GM19351 (cell line): ENCODE measurements around the gene MTHFR.

Experiments used
- ATAC-seq: cut with Tn5 transposase; IDR thresholded peaks from one replicate; pipeline ENCODE4 v1.9.1; 2021; ENCODE audit warnings: mild to moderate bottlenecking, moderate library complexity; ENCODE audit not compliant: unreplicated experiment

Gene MTHFR

DNA sequence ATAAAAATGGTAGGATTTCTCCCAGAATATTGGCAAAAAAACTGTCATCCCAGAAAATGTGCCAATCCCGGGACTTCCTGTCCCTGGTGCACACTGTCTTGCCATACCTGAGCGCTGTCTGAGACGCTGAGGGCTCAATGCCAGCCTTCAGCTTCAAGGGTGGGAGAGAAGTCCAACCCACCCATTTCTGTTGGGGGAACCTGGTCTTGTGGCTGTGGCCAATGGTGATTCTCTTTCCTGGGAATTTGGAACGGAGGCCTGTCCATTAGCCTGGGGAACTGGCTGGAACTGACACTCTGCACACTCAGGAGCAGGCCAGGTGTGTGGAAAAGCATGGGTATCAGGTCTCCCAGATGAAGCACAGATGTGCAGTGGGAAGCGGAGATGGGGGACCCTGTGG is 6.7 kb downstream of the MTHFR start:
- ATAC-seq, result no peak

DNA sequence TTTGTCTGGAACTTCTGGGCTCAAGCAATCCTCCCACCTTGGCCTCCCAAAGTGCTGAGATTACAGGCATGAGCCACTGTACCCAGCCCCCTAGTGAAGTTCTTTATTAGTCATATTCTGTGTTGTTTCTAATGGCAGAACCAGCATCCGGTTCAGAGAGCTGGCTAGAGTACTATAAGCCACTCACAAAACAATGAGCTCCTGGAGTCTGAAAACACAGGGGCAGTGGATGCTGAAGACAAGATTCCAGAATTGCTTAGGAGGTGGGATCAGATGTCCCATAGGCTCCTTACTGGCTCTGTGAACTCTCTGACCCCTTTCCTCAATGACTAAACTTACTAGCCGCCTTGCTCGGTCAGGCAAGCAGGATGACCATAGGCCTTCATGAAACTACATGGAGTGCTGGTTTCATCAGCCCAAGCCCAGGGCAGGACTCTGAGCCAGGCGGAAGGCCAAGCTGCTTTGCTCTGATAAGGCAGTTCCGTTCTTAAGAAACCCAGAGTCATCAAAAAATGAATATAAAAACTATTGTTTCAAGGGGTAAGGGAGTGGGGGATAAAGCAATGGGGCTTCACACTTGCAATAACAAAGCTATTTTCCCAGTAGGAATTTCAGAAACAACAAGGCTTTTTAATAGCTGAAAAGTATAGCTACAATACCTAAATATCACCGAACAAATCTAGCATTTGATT is 8.1 kb downstream of the MTHFR start:
- no peak for ATAC-seq

DNA sequence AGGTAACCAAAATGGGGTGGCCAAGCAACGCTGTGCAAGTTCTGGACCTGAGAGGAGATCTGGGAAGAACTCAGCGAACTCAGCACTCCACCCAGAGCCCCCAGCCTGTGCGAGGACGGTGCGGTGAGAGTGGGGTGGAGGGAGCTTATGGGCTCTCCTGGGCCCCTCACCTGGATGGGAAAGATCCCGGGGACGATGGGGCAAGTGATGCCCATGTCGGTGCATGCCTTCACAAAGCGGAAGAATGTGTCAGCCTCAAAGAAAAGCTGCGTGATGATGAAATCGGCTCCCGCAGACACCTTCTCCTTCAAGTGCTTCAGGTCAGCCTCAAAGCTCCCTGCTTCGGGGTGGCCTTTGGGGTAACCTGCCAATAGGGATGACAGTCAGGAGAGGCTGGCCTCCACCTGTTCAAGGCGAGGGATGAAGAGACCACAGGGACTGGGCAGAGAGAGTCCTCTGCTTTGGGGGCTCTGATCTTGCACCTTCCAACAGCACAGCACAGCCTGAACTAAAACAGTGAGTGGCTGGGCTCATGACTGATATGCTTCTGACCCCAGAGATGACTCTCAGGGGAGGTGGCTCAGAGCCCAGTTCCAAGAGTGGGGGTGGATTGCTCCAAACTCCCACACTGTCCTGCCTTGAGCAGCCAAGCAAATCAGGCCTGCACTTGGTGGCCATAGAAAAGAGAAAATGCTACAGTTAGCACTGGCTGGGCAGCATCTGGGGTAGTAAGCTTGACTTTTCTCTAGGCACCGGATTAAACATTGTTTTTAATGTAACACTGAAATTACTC is 9.5 kb downstream of the MTHFR start:
- ATAC-seq, result no peak

DNA sequence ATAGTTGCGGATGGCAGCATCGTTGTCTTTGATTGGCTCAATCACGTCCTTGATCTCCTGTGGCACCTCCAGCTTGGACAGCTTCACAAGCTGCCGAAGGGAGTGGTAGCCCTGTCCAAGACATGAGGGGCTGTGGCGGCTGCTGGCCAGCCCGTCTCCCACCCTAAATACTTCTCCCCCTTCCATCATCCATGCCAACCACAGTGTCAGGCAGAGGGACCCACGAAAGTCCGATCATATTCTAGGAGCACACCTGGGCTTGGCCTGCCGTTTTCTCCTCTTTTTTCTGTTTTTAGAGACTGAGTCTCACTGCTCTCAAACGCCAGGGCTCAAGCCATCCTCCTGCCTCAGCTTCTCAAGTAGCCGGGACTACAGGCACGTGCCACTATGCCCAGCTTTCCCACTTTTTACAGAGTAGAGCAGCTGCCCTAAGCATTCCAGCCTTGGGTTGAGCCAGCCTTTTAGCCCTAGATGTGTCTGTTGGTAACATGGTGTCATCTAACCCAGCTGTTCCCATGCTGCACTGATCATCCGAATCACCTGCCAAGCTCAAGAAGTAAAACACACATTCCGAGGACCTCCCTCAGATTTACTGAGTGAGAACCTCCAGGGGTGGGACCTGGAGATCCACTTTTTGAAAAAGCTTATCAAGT is 10.4 kb downstream of the MTHFR start:
- ATAC-seq, result no peak

DNA sequence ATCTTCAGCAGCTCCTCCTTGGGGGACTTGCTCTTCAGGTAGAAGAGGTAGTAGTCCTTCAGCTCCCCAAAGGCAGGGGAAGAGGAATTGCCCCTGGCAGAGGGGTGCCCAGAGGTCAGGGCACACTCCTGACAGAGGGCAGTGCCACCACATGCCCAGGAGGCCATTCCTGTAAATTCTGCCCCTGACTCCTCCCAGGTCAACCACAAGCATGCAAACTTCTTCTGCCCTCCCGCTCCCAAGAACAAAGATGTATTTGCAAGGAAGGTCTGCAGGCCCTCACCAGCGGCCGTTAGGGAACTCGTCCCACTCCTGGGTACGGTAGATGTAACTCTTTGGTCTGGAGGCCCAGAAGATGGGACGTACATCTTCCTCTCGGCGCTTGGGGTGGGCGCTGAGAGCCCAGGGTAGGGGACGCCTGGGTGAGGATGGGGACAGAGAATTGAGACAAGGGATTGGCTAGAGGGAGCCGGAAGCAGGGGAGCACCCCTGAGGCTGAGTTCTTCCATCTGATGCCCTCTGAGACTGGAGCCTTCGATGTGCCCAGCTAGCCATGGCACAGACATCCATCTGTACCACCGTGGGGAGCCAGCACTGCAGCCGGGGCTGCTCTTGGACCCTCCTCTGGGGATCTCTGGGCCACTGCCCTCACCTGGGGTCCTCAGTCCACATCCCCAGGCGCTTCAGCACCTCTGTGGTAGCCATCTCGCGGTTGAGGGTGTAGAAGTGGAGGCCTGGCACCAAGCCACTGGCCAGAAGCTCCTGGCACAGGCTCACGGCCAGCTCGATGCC is 11.1 kb downstream of the MTHFR start:
- ATAC-seq, result no peak

DNA sequence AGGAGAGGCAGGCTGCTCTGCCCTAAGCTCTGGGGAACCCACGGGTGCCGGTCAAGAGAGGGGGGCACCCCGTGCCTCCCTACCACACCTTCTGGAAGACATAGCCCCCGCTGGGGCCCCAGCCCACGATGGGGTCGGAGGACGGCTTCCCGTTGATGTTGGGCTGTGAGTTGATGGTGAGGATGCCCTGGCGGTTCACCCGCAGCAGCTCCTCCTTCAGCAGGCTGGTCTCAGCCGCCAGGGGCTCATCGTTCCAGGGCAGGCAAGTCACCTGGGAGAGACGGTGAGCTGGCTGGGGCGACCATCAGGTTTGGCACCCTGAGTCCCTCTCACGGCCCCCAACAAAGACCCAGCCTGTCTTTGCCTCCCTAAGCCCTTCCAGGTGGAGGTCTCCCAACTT is 11.9 kb downstream of the MTHFR start:
- ATAC-seq, result no peak

DNA sequence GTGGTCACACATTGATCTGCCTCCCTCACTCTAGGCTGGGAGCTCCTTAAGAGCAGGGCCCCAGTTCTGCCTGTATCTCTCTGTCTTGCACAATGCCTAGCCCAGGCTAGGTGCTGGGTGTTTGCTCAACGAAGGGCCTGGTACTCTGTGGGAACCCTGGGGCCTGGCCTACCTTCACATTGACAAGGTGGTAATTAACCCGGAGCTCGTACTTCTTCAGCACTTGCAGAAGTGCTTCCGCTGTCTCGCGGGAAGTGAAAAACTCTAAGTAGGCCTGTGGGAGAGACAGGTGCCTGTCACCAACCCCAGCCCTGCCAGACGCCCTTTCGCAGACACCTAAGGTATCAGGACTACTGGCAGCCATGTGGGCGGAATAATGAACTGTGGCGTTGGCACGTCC is 13.7 kb downstream of the MTHFR start:
- no peak for ATAC-seq

DNA sequence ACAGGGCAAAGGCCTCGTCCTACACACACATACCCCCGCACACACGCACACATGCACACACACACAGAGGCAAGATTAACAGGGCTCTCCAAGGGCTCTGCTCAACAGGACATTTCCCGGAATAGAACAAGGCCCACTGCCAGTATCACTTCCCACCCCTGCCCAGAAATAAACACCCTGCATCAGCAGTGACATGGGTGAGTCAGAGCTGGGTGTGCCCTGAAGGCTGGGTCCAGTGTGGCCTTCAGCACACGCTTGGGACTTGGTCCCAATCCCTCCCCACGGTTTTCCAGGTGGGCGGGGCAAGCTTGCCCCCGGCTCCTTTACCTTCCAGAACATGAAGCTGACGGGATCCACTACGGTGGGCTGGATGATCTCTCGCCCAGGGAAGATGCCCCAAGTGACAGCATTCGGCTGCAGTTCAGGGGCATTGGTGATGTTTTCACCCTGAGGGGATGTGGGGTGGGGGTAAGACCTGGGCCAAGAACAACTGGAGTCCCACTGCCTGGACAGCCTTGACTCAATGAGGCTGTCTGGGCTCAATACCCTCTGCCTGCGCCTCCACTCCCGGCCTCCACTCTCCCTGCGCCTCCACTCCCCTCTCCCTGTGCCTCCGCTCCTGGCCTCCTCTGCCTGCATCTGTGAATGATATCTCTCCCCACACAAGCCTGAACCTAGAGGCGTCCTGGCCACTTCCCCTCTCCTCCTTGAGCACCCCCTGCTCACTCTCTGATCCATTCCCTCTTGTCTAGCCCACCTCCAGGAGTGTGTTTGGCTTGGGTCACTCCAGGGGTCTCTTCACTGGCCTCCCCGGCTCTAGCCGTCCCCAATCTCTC is 14.7 kb downstream of the MTHFR start:
- ATAC-seq, result no peak

DNA sequence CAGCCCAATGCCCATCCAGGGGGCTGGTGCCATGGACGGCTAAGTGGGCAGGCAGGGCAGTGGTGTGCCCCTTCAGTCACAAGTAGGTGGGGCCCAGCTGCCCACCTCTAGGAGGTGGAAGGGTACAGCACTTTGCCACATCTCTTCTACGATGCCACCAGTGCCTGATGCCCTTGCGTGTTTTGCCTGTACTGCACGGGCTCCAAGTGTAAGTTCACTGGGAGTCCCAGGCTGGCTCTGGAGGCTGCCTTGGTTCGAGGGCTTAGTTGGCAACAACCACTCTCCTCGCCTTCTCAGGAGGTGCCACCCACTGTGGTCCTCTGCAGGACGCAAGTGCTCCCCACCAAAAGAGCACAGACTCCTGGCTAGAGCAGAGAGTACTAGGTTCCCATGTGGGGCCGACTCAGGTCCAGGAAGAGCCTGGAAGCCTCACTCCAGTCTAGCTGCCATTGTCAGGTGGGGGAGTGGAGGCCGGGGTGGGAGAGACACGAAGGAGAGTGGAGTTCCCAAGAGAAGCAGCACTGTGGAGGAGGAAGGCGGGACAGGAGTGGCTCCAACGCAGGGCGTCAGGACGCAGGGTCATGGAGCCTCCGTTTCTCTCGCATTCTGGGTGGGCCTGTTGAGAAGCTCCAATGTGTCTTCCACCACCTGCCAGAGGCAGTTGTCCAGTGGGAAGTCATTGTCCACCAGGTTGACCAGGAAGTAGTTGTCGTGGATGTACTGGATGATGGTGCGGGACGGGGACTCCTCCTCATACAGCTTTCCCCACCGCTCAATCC is 15.5 kb downstream of the MTHFR start:
- no peak for ATAC-seq

DNA sequence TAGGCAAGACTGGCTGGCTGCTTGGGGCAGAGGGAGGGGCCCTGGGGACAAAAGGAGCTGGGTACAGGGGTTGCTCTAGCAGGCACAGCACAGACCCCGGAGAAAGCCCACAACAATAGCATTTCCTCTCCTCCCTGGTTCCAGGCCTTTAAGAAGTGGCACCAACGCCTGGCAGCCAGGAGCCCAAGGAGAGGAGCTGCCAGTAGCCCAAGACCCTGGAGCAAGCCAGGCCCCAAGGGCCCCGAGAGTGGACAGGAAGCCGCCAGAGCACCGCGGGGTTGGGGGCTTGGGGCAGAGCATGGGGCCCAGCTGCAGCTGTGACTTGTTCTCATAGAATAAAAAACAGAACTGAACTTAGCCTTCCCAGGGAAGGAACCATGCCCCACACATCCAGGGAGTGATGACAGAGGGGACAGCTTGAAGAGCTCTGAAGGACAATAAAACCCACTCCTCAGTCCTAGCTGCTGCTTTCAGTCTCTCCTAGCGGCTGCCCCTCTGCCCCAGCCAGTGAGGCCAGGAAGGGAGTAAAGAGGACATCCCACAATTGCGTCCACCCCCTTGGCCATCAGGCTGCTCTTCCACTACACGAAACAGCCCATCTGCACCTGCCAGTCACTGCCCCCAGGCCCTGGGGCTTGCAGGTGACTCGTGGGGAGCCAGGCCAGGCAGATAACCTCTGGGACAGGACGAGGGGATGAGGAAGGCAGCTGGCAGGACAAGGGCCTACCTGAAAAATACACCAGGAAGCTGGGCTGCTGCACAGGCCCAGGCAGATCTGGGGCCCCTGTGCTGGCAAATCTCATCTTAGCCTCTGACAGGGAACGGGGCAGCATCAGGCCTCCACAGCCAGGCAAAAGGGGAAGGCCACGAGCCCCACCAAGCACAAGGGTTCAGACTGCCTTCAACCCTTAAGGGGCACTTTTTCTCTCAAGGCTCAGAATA is 16.4 kb downstream of the MTHFR start:
- ATAC-seq, result no peak

DNA sequence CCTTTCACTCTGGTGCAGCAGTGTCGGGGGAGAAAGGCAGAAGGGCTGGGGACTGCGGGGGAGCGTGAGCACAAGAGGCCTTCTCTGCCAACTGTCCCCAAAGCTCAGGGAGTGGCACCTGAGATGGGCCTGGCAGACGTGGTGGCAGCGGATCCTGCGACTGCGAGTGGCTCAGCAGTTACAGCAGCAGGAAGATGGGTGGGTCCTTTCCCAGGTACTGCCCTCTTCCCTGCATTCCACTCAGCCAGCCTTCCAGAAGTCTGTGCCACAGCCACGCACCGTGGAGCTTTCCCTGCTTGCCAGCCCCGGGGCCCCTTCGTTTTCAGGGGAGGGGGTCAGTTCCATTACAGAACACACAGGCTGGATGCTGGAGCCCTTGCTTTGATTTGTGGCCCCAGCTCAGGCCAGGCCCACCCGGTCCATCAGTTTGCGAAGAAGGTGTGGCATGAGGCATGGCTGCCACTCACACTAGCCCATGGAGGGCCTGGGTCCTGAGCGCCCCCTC is 17.2 kb downstream of the MTHFR start:
- no peak for ATAC-seq

DNA sequence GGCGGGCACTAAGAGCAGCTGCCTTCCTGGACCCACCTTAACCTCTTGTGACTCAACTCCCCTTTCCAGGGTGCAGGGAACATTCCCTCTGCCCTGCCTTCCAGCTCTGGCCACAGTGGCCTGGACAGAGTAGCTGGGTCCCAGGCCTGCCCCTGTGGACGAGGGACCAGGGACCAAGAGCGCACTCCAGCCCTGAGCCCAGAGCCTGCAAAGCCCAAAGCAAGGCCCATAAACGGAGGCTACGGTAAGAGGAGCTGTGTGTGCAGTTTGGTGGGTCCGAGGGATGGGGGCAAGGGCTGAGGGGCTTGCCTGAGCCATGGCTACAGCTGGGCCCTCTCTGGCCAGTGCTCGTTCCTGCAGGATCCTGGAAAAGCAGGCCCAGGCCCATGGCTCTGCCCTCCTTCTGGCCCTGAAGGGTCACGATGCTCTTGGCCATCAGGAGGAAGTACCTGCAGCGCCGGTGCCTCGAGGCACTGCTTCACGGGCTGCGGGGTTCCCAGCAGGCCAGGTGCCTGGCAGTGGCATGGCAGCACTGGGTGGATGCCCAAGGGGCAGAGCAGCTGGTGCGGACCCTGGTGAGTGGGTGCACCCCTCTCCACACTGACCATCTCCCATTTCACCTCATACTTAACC is 17.8 kb downstream of the MTHFR start:
- ATAC-seq, result no peak

DNA sequence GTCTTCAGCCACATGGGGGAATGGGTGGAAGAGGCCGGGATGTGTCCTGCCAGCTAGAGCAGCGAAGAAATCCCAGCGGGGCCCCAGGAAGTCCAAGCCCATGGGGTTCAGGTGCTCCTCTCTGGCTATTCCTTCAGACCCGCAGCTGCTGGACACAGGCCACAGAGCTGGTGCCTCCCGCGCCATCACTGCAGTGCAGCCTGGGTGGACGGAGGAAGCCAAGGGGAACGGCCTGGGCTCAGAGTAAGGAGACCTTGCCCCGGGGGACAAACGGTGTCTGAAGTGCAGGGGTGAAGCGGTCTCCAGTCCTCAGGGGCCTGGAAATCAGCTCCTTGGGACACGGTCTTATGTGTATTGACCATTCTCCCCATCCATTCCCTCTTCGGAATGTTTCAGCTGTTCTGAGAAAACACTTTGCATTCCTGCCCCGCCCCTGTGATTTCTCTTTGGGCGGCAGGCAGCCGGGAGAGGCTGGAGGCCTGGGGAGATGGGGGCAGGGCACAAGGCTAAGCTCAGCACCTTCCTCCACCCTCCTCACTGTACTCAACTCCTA is 18.4 kb downstream of the MTHFR start:
- ATAC-seq, result no peak

DNA sequence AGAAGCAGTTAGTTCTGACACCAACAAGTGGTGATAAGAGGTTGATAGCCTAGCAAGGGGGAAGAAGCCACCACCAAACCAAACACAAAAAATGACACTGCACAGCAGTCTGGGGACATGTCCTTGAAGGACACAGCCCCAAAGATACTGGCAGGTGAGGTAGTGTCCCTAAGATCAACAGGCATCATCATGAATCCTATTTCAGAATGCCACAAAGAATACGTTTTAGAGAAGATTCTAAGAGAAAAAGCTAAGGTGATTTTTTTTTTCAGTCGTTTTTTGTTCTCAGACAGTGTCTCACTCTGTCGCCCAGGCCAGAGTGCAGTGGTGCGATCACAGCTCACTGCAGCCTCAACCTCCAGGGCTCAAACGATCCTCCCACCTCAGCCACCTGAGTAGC is 19.6 kb downstream of the MTHFR start:
- ATAC-seq, result no peak

DNA sequence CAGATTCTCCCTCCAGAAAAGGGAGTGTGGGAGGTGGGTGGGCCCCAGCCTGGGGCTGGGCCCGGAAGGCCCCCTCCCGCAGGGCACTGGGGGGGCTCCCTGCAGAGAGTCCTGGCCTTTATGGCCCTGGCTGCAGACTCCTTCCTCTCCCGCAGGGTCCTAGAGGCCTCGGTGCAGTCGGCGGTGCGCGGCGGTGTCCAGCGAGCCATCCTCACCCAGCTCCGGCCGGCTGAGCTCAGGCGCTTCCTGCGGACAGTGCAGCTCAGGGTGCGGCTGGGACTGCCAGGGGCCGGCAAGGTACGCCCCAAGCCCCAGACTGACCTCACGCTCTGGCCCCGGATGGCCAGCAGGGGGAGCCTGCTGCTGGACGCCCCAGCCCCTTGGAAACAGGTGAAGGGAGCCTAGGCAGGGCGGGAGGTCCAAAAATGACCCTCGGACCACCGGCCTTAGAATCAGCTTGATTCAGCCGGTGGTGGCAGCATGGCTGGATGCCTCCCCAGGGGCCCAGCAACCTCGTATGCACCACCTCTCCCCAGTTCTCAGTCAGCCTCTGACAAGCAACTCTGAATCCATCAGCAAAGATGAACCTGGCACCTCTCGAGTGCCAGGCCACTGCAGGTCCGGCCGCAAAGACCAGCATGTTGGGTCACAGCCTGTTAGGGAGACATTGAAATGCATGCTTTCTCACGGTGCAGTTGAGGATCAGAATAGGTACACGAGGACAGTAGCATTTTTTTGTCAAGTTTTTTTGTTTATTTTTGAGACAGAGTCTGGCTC is 20.6 kb downstream of the MTHFR start:
- peak; percentile 69 for ATAC-seq

DNA sequence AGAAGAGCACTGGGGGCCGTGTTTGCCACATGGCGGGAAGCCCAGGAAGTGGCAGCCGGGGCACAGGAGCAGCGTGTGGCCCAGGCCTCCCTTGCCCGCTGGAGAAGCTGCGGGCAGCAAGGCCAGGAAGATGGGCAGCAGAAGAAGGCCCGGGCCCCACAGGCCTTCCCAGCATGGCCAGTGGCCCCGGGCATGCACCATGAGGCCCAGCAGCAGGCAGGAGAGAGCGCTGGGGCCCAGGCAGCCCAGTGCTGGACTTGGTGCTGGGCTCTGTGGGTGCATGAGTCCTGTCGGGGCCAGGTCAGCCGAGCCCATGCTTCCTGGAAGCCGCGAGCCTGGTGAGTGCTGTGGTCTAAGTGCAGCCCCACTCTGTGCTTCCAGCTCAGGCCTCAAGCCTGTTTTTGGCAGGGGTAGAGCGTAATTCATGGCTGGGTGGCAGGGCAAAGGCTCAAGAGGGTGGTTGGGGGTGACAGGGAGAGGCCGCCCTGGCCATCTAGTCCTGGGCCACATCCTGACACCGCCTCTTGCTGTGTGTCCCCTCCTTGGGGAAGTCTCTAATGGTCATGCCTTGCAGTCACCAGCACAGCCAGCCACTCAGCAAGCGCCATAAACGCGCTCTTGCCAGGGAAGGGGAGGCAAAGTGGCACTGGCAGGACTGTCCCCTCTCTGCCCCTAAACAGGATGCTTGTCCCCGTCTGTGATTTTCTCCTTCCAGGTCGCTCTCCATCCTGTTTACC is 21.3 kb downstream of the MTHFR start:
- ATAC-seq, result no peak
